Neural progenitor cell (in vitro differentiated cells): ENCODE results near the gene ITFG1. TPM values are rescaled to one million over a fixed set of nuclear protein-coding genes. Genes with fewer than 3 reads are reported as not detected.

ENCODE experiments used
- DNase-seq: peaks from one replicate; pipeline ENCODE4 v3.0.0-alpha.2; 2016; ENCODE audit warnings: low spot score
- H2AFZ ChIP-seq: fragments of 200-600 bp; sonication (generic); replicated peaks from 2 replicates; pipeline ENCODE4 v1.6.1; 2016; ENCODE audit warnings: antibody characterized with exemption
- H3F3A ChIP-seq: fragments of 200-600 bp; sonication (generic); 2 replicates; pipeline ENCODE4 v1.6.1; 2016; ENCODE audit warnings: antibody characterized with exemption, low read depth
- H3K27ac ChIP-seq: fragments of 200-600 bp; sonication (generic); 2 replicates; pipeline ENCODE4 v1.5.1; 2016; ENCODE audit warnings: mild to moderate bottlenecking
- H3K27me3 ChIP-seq: fragments of 200-600 bp; sonication (generic); 2 replicates; pipeline ENCODE4 v1.6.1; 2016; ENCODE audit warnings: mild to moderate bottlenecking, moderate library complexity
- H3K36me3 ChIP-seq: fragments of 200-600 bp; sonication (generic); 2 replicates; pipeline ENCODE4 v1.5.1; 2016
- H3K4me1 ChIP-seq: fragments of 200-600 bp; sonication (generic); 2 replicates; pipeline ENCODE4 v1.6.1; 2016; ENCODE audit warnings: mixed run types
- H3K4me2 ChIP-seq: fragments of 200-600 bp; sonication (generic); 2 replicates; pipeline ENCODE4 v1.6.1; 2016
- H3K4me3 ChIP-seq: fragments of 200-600 bp; sonication (generic); 2 replicates; pipeline ENCODE4 v1.5.1; 2016
- H3K79me2 ChIP-seq: fragments of 200-600 bp; sonication (generic); 2 replicates; pipeline ENCODE4 v1.6.1; 2016; ENCODE audit warnings: low read depth
- H3K9ac ChIP-seq: fragments of 200-600 bp; sonication (generic); 2 replicates; pipeline ENCODE4 v1.6.1; 2016
- H3K9me3 ChIP-seq: fragments of 200-600 bp; sonication (generic); 2 replicates; pipeline ENCODE4 v1.5.1; 2016; ENCODE audit warnings: low read depth
- H4K20me1 ChIP-seq: fragments of 200-600 bp; sonication (generic); 2 replicates; pipeline ENCODE4 v1.6.1; 2016; ENCODE audit warnings: low read depth
- H3K27ac Mint-ChIP-seq: 3 replicates; pipeline ENCODE4 v1.8.0; 2021; ENCODE audit warnings: mixed read lengths
- H3K27me3 Mint-ChIP-seq: 2 replicates; pipeline ENCODE4 v1.8.0; 2022; ENCODE audit warnings: low read depth, mild to moderate bottlenecking, inconsistent platforms, moderate library complexity, mixed read lengths; ENCODE audit not compliant: insufficient read depth
- H3K36me3 Mint-ChIP-seq: 3 replicates; pipeline ENCODE4 v1.8.0; 2021; ENCODE audit warnings: mixed read lengths
- H3K4me1 Mint-ChIP-seq: 3 replicates; pipeline ENCODE4 v1.8.0; 2021; ENCODE audit warnings: mixed read lengths
- H3K4me3 Mint-ChIP-seq: 3 replicates; pipeline ENCODE4 v1.8.0; 2021; ENCODE audit warnings: mild to moderate bottlenecking, moderate library complexity, mixed read lengths
- H3K9me3 Mint-ChIP-seq: 3 replicates; pipeline ENCODE4 v1.8.0; 2020; ENCODE audit warnings: mixed read lengths
- CTCF ChIP-seq: fragments of 200-600 bp; sonication (generic); IDR thresholded peaks from 2 replicates; pipeline ENCODE4 v1.5.1; 2017; ENCODE audit warnings: antibody characterized with exemption, mild to moderate bottlenecking
- EZH2 ChIP-seq: fragments of 200-600 bp; sonication (generic); IDR thresholded peaks from 2 replicates; pipeline ENCODE4 v1.6.1; 2017; ENCODE audit warnings: antibody characterized with exemption, mild to moderate bottlenecking, moderate library complexity
- EZH2phosphoT487 ChIP-seq: fragments of 200-600 bp; sonication (generic); IDR thresholded peaks from 2 replicates; pipeline ENCODE4 v1.6.1; 2017; ENCODE audit warnings: antibody characterized with exemption
- small RNA-seq: library from RNA; depleted of rRNA; stranded (forward); fragments of <200 nt; gene quantifications from one replicate; pipeline ENCODE3, GENCODE V24; 2015
- total RNA-seq: library from RNA; depleted of rRNA; stranded (reverse); fragments of >200 nt; gene quantifications from 2 replicates; pipeline ENCODE4 v1.2.3, GENCODE V29; 2015; ENCODE audit warnings: low replicate concordance

Gene ITFG1
- total RNA-seq, 1 donor from 2014 or later, result 61.8 TPM

GRCh38 chr16:47113130-47113529 lies 347.7 kb downstream of the ITFG1 start:
- Mint-ChIP-seq H3K4me3 (no peak overlapping the region), H3K27me3 (no peaks in the 10 kb centered on the region), H3K9me3 (no peaks in the 10 kb centered on the region), H3K36me3 (peaks cover 30% of the 10 kb centered on the region), H3K4me1 (no peaks in the 10 kb centered on the region), H3K27ac (no peak overlapping the region)
- no peaks in the 10 kb centered on the region for H3K4me1 ChIP-seq
- TF ChIP-seq CTCF, result no peak
- no peak for TF ChIP-seq EZH2
- TF ChIP-seq EZH2phosphoT487, result no peak
- H3K36me3 ChIP-seq, result peaks cover 6% of the 10 kb centered on the region
- no peak overlapping the region for H3K4me2 ChIP-seq
- no peaks in the 10 kb centered on the region for H3K27me3 ChIP-seq
- no peak overlapping the region for H2AFZ ChIP-seq
- no peak for DNase-seq
- no peak overlapping the region for H3K4me3 ChIP-seq
- no peaks in the 10 kb centered on the region for H3K79me2 ChIP-seq
- H3K9ac ChIP-seq, result no peak overlapping the region
- no peaks in the 10 kb centered on the region for H3F3A ChIP-seq
- no peaks in the 10 kb centered on the region for H3K9me3 ChIP-seq
- H4K20me1 ChIP-seq, result no peaks in the 10 kb centered on the region
- no peak overlapping the region for H3K27ac ChIP-seq

- Mint-ChIP-seq H3K4me1 (no peaks in the 10 kb centered on the region), H3K36me3 (peaks cover 29% of the 10 kb centered on the region), H3K27me3 (no peaks in the 10 kb centered on the region), H3K4me3 (no peak overlapping the region), H3K9me3 (no peaks in the 10 kb centered on the region), H3K27ac (no peak overlapping the region)
- Histone ChIP-seq H4K20me1 (no peaks in the 10 kb centered on the region), H3K36me3 (peaks cover 6% of the 10 kb centered on the region), H2AFZ (no peak overlapping the region), H3K27ac (no peak overlapping the region), H3F3A (no peaks in the 10 kb centered on the region), H3K9ac (no peak overlapping the region), H3K4me3 (no peak overlapping the region), H3K4me1 (no peaks in the 10 kb centered on the region), H3K9me3 (no peaks in the 10 kb centered on the region), H3K4me2 (no peak overlapping the region), H3K27me3 (no peaks in the 10 kb centered on the region), H3K79me2 (no peaks in the 10 kb centered on the region)
- peak; percentile 13 for DNase-seq
- TF ChIP-seq EZH2, result no peak
- peak; percentile 33 for TF ChIP-seq CTCF
- no peak for TF ChIP-seq EZH2phosphoT487
Measured at GRCh38 chr16:47110939-47111338, 349.9 kb downstream of the ITFG1 start.

GRCh38 chr16:47109361-47109760 lies 351.5 kb downstream of the ITFG1 start:
- Mint-ChIP-seq H3K9me3 (no peaks in the 10 kb centered on the region), H3K36me3 (peaks cover 31% of the 10 kb centered on the region), H3K4me3 (no peak overlapping the region), H3K27ac (no peak overlapping the region), H3K4me1 (no peaks in the 10 kb centered on the region), H3K27me3 (no peaks in the 10 kb centered on the region)
- H3F3A ChIP-seq, result no peaks in the 10 kb centered on the region
- no peak for TF ChIP-seq CTCF
- no peak for TF ChIP-seq EZH2
- TF ChIP-seq EZH2phosphoT487, result no peak
- H4K20me1 ChIP-seq, result no peaks in the 10 kb centered on the region
- H3K27me3 ChIP-seq, result no peaks in the 10 kb centered on the region
- no peaks in the 10 kb centered on the region for H3K4me1 ChIP-seq
- H3K9ac ChIP-seq, result no peak overlapping the region
- H3K4me3 ChIP-seq, result no peak overlapping the region
- no peak overlapping the region for H2AFZ ChIP-seq
- DNase-seq, result no peak
- H3K79me2 ChIP-seq, result no peaks in the 10 kb centered on the region
- no peaks in the 10 kb centered on the region for H3K9me3 ChIP-seq
- H3K36me3 ChIP-seq, result peaks cover 6% of the 10 kb centered on the region
- H3K27ac ChIP-seq, result no peak overlapping the region
- no peak overlapping the region for H3K4me2 ChIP-seq

Small RNA genes lying within 50 kb of the gene (small RNA-seq; reads per million reads assigned to genes)
- gene RF00019, result not detected
- not detected for gene RNA5SP425

Other genes starting within 250 kb of the ITFG1 start
- gene PHKB, start 268 bp upstream of the ITFG1 start, total RNA-seq, result 74.9 and 109 TPM in 2 replicates